NCI-H2196 treated with DMSO at 0.1 percent for 48 hours (cell line): Measurements from ENCODE around the gene TMEM140.

Experiments used
- DNase-seq: peaks from one replicate; lab custom pipeline; 2025; ENCODE audit not compliant: unreplicated experiment; lab: John Stamatoyannopoulos, UW

The TMEM140 gene

DNA sequence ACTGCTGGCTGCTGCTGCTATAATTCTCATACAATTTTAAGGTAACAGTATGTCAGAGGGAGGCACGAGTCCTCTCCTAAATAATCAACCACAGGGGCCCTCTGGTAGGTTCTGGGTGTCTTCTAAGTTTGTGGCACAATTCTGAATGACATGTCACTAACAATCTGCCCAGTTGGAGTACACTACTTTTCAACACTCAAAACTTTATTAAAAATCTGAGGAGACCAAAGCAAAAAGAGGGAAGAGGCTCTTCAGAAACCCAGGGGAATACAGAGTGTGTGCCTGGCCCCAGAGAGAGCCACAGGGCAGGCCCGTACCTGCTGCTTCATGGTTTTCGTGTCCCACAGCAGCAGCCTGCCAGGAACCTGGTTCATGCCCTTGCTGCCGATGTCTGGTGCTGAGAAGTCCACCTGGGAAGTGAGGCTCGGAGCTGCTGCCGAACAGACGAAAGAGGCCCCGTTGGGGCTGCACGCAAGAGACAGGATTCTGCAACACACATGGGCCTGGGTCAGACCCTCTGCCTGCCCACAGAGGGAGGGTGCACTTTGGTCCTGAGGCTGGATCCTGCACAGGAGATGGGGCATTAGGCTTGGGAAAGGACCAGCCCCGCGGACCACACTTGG is 45.2 kb downstream of the TMEM140 start:
- DNase-seq = no peak

DNA sequence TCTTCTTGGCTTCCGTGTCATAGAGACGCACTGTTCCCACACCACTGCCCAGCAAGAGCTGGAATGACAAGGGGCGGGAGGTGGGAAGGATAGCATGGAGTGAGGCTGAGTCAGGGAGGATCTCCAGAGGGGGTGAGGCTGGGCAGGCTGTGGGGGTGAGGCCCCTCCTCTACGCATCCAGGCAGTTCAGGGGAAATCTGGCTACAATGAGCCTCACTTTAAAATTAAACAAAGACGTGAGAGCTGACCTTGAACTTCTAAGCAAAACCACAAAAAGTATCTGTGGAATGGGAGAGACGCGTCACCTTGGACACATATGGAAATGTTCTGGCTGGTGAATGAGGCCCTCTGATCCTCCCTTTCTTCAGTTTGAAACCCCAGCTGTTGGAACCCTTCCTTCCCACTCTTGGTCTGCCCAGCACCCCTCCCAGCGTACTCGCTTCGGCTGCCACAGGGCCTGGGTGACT is 45.8 kb downstream of the TMEM140 start:
- no peak for DNase-seq

DNA sequence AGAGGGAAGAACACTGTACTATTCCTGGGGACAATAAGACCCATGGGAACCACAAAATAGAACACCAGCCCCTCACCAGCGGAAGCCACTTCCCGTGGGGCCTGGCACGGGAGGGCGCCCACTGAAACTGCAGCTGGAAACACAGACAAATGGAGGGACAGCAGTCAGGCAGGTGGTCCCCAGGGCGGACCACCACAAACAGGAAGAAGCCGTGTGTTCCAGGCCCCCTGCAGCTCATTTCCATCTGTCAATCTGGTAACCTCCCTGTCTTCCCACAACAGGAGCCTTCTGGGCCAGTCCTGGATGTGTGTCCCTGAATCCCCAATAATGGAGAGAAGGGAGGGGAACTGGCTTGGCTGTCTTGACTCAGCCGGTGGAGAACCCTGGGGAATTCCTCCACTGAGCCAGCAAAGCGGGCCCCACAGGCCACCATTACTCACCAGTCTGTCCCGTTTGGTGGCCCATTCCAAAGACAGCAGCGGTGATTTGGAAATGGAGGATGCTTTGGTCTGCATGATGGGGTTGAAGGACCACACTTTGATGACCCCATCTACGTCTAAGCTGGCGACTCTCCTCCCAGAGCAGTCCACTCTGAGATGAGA is 46.7 kb downstream of the TMEM140 start:
- DNase-seq = no peak

DNA sequence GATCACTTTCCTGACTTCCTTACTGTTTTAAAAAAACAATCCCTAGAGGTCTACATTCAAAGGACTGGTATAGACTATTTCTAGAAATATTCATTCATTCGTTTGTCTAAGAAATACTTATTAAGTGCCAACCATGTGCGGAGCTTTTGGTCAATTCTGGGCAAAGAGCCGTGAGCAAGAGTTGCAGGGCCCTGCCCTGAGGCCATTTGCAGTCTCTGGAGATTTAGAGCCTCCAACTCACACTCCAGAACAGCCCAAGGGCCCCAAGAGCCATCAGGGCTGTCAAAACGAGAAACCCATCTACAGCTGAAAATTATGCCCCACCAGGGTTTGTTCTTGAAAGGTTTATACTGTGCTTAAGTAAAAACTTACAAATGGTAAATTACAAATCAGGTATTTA is 47.3 kb downstream of the TMEM140 start:
- no peak for DNase-seq

DNA sequence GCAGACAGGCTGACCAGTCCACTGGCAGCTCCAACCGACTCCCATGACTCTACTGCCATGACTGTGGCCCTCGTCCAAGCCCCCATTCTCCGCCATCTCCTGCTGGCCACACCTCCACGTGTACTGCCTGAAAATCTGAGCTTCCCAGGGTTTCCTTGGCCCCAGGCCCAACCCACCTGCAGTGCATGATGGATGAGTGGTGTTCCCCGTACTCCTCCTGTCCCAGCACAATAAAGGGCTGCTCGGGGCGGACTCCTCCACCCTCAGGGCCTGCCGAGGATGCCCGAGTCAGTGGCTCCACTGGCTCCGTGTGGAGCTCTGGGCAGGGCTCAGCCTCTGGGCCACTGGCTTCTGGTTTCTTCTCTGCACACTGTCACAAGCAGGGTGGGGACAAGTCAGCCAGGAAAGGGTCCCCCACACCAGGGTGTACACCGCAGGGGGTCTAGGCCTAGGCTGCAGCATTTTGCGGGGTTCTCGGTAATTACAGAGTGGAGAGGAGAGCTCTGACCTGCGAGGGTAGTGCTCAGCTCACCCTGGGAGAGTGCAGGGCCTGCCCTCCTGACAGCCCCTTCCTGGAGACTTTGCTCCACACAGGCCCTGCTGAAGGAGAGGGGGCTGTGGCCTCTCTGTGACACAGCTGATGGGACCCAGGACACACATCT is 48.2 kb downstream of the TMEM140 start:
- DNase-seq = no peak

DNA sequence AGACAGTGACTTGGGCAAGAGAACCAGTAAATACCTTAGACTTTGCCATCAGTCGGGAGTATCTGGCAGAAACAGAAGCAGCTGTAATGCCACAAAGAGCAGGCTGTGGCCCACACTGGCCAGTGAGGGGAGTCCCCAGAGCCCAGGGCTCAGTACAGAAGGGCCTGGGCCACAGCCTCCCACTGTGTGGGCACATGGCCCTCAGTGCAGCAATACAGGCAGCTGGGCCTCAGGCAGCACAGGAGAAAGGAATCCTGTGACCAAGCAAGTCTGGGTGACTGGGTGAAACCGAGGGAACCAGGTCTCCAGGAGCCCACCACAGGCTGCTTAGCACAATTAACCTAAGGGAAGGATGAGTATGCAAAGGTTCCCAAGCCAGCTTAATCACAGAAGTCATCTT is 49.5 kb downstream of the TMEM140 start:
- no peak for DNase-seq

DNA sequence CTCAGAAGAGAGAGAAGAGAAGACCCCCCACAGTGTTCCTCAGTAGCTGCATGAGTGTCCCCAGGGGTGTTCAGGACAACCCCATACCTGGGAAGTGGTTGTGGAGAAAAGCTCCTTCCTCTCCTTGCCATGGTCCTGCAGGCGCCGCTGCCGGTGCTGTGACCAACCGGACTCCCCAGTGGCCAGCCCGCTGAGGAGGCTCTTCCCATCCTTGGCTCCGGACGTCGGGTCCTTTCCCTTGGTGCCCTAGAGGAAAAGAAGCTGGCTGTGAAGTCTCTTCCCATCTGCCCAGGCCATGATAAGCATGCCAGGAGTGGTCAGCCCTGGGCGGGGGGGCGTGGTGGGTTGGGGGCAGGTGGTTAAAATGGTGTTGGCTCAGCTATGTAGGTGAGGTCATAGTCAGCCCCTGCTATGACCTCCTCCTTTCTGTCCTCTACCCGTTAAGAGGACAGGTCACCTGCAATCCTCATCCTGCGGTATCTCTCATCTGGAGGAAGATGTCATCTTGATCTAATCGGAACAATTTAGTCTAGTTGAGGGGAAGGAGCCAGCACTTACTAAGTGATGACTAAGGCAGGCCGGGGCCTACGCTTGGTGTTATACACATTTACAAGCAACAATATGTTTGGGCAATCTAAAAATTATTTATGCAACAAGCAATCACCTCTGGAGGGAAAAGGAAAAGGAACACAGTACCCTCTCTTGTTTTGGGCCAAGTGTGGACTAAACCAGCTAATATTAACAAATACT is 50.2 kb downstream of the TMEM140 start:
- no peak for DNase-seq

DNA sequence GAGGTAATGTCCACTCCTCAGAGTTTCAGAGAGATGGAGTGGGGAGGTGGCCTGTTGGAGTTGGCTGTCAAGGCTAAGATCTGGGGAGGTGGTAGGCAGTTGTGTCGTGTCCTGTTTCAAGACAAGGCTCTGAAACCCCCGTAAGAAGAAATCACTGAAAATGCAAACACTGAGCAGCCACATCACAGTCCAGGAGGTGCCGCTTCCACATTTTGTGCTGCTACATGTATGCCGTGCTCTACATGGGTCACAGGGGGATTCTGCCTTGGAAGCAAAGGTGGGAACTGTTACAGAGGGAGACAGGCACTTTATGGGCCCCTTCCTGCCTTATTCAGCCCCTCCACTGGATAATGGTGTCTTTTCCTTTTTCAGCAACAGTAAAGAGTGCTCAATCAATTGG is 51.6 kb downstream of the TMEM140 start:
- no peak for DNase-seq

DNA sequence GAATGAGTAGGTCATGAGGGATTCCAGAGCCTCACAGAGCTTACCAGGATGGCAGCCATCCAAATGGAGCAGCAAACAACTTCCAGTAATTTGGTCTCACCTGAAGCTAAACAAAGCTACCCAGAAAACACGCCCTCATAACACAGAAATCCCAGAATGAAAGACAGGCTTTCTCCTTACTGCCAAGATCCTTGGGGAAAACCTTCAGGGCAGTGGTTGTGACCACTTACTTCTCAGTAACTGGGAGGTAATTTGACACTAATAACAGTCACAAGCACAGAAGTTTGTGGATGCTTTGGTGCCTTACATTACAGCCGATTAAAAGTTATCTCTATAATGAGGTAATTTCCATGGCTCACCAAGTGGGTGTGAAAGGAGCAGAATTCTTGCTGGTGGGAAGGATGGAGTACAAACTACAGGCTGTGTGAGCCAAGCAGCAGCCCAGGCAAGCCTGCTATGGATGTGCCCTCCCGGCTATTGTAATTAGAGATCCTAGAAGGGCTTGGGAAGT is 53.0 kb downstream of the TMEM140 start:
- no peak for DNase-seq

DNA sequence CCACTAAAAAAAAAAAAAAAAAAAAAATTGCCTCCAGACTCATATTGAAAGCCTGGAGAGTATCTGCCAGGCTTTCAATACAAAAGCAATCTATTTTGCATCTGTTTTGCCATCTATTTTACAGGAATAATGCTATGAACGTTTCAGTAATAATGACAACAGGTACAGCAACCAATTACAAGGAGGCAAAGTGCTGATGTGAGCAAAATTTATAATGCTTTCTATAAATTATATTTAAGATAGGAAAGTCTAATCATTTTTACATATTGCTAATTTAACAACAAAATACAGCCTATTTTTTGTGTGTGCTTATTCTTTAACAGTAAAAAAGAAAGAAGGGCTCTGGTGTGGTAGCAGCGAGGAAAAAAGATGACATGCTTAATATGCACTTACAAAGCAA is 53.5 kb downstream of the TMEM140 start:
- DNase-seq = no peak

DNA sequence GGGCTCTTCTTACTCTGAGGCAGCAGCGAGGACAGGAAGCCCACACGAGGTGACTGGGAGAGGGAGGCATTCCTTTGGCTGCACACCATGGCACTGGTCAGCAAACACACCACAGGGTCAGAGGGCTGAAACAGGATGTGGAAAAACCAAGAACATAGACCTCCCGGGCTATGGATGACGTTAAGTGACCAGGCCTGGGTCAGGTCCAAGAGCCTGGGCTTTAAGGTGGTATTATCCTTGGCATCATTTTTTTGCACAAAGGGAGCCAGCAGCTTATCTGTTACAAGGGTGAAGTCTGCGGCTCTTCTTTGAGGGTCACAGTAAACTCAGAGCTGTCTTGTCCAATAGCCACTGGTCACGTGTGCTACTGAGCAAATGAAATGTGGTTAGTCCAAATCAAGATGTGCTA is 56.5 kb downstream of the TMEM140 start:
- no peak for DNase-seq

DNA sequence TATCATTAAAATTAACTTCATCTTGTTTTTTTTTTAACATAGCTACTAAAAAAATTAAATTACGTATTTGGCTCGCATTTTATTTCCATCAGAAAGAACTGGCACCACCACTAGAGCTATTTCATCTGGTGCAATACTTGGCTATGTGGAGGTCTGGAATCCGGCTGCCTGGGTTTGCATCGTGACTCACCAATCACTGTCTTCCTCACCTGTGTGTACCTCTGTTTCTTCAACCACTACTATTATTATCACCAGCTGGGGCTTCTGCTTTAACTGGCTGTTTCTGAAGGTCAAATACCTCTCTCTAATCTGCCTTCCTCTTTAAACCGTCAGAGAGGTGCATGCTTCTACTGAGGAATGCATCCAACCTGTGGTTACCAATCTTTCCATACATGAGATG is 57.0 kb downstream of the TMEM140 start:
- DNase-seq = no peak

DNA sequence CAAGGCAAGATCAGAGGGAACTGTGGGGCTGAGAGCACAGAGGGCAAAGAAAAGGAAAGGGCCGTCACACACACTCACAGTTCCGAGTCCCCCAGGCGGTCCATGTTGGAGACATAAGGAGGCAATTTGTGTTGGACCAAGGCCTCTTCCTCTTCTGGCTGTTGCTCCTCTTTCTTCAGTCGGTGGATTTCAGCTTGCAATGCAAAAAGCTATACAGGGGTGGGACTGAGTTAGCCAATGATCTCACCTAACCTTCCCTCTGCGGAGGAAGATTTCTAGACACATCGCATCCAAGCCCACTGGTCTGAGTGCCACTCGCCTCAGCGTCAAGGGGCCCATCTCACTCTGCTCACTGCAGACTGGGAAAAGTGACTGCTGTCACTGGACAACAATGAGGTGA is 58.0 kb downstream of the TMEM140 start:
- no peak for DNase-seq

DNA sequence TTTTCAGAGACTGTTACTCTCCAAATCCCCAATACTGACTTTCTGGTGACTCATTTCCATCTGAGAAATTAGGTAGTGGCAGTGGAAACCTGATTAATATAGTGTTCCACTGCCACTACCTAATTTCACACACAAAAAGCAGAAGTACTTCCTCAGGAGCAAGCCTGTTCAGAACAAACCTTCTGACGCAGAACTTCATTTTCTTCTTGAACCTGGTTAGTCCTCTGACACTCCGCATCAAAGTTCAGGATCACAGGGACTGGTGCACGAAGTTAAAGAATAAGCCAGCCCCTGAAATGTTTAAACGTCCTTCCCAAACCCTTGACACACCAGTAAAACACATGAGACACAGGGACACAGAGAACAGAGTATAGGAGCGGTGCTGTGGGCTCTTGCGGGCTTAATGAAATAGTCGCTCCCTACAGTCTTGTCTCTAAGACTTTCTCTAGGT is 59.1 kb downstream of the TMEM140 start:
- DNase-seq = no peak

DNA sequence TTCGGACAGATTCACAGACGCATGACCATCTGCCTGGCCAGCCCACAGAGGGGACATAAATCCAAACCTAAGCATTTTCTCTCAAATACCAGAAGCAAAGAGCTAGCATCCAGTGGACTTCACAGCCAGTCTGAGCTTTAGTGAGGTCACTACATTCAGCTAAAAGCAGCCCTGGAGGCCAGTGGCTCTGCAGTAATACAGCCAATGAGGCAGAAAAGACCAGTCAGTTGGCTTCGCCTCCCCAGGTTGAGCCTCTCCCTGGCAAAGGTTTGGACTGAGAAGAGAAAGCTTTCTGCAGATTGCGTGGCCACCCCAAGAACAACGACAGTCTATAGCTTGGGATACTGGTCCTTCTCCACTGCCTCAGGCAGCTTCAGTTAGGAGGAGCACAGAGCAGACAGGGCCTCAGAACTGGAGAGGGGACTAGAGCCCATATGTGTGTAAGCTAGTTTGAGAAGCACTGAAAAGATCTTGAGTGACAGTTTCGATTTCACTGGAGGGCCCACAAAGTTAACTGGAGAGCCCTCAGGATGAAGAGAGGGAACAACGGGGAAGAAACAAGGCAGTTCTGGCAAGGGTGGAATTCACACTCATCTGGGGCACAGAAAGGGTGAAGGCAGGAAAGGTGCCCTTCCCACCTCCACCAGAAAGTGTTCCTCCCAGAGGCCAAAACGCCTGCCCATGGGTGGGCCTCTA is 59.7 kb downstream of the TMEM140 start:
- no peak for DNase-seq

DNA sequence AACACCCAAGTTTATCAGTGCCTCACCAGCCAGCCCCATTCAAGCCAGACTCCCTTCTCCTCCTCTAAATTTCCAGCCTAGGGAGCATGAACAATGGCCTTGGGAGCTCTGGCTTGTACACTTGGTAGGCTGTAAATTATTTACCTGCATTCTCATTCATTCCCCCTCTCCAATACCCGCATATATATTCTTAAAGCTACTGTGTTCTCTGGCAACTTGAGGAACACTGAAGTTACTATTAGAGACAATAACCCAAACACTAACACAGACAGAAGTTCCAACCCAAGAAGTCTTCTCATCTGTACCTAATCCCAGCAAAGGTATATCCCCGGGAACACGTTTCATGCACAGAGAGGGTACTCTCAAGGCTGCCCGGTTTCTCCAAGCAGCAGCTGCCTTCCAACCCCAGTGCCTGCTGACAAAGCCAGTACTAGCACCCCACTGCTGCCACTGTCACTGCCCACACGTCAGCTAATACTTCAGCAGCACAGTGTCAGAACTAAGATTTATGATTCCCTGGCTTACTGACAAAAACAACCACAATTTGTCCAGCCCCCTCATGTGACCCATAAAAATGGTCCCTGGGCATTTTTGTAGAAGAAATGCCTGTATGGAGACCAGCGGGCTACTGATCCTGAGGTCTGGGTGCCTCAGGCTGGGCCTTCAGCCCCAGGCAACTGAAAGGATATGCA is 60.4 kb downstream of the TMEM140 start:
- no peak for DNase-seq

DNA sequence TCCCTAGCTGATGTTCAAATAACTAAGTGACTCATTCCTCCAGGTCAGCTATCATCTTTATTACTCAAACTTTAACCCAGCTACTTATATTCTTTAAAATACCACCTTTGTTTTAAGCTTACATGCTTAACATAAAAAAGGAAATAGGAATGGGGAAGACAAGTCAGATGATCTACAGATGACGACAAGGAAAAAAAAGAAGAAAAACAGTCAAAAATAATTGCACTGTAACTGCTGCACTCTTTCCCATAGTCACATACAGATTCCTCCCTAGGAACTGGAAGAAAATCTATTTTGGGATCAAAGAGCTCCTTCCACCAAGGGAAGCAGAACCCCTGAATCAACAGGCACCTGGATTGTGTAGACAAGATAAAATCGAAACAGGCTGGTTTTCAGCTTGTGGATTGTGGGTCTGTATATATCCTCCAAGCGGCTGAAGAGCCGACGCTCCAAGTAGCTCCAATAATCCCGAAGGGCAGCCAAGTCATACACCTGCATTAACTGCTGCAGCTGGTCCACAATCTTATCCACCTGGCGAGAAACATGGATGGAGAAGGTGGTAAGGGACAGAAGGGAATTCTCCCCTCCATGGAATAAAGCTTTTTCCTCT is 61.5 kb downstream of the TMEM140 start:
- DNase-seq = no peak

DNA sequence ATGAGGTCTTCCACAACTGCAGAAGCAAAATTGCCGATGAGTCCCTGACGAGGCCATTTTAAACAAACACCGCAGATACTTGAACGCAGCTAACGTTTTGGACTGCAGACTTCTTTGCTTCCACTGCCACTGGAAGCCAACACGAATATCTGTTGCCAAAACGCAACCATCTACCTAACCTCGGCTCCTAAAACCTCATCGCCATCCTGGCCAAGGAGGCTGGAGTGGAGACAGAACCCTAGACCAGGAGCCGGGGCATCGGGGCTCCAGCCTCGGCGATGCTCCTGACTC is 63.0 kb downstream of the TMEM140 start:
- no peak for DNase-seq

DNA sequence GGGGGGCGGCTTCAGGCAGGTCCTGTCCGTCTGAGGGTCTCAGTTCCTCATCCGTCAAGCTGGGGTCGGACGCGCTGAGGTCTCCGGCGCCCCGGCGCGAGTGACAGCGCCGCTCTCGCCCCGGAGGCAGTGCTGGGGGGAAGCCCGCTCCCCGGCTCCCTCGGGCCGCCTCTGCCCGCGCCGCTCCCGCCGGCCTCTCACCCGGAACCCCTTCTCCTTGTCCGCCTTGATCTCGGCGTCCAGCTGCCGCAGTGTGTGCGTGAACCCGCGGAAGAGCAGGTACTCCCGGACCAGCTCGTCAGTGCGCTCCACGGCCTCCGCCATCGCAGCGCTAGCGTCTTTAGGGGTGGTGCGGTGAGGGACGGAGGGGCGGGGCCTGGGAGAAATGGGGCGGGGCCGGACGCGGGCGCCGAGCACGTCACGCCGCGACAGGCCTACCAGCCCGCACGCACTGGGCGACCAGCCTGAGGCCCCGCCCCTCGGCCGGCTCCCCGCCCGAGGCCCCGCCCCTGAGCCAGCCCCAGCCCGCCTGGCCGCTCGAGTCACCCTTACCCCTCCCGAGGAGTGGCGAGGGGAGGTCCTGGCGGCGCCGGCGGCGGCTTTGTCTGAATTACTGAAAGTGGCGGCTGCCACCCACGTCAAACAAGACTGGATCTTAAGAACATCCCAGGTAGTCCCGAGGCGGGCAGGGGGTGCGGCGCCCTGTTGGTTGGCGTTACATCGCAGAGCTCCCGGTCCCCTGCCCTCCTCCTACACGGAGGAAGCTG is 63.5 kb downstream of the TMEM140 start, which contains the start of gene WDR91:
WDR91 (minus strand) TSS at position 348 of the 767 bp plus-strand sequence; CDS start at position 324, 24 bp downstream.
- peak; percentile 87 for DNase-seq
